Endothelial cell of umbilical vein (primary cell): ENCODE data around the gene LONRF2.

Experiments
- EZH2 ChIP-seq: IDR thresholded peaks from 2 replicates; pipeline ENCODE4 v1.6.1; 2012; ENCODE audit warnings: borderline replicate concordance, low read depth, mild to moderate bottlenecking, moderate library complexity, low read length, inconsistent platforms; ENCODE audit not compliant: severe bottlenecking
- FOS ChIP-seq: IDR thresholded peaks from 2 replicates; pipeline ENCODE4 v1.6.1; 2011; ENCODE audit warnings: mild to moderate bottlenecking, low read length, moderate library complexity, borderline replicate concordance; ENCODE audit not compliant: insufficient read depth
- JUN ChIP-seq: IDR thresholded peaks from 2 replicates; pipeline ENCODE4 v1.6.1; 2011; ENCODE audit warnings: borderline replicate concordance, low read depth; ENCODE audit not compliant: insufficient read length, insufficient read depth
- MYC ChIP-seq: IDR thresholded peaks from one replicate; pipeline ENCODE4 v1.6.1; 2011; ENCODE audit warnings: mild to moderate bottlenecking, low read depth, low read length
- POLR2A ChIP-seq: IDR thresholded peaks from 2 replicates; pipeline ENCODE4 v1.6.1; 2012; ENCODE audit warnings: low read depth, mild to moderate bottlenecking, control low read depth, low read length
- POLR2AphosphoS5 ChIP-seq: IDR thresholded peaks from 2 replicates; pipeline ENCODE4 v1.6.1; 2012; ENCODE audit warnings: low read depth, mild to moderate bottlenecking, control low read depth, low read length, moderate library complexity; ENCODE audit not compliant: insufficient read depth
- TF ChIP-seq, protein P1 (sequence below): IDR thresholded peaks from 2 replicates; pipeline ENCODE4 v1.6.1; 2011; ENCODE audit not compliant: insufficient read depth, insufficient read length
- TF ChIP-seq, protein P2 (sequence below), 2 donors: IDR thresholded peaks; 1 replicate in 1 of 2; 2 replicates in 1 of 2; pipeline ENCODE4 v1.5.1; 2011; ENCODE audit warnings: low read length in 2 of 2, mild to moderate bottlenecking in 2 of 2, moderate library complexity in 2 of 2, control low read depth in 1 of 2, inconsistent platforms in 1 of 2, low read depth in 1 of 2; ENCODE audit not compliant: insufficient read depth in 1 of 2; ENCODE audit errors: extremely low read depth in 1 of 2

DNA sequence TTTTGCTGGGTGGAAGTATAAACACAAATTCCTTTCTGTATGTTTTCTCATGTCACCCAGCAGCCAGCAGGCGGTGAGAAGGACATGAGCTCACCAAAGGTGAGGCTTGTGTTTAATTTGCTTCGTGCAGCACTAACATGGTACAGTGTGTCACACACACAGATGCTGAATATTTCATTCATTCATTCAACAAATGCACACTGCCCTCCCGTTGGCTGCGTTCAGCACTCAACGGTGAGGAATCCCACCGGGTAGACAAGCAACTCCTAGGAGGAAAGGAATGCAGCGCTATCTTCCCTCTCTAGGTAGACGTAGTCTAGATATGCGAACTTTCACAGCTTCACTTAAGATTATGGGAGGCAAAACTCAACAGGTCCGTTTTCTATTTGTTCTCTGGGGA, 85.1 kb downstream of the LONRF2 start:
- TF ChIP-seq, protein P1, sequence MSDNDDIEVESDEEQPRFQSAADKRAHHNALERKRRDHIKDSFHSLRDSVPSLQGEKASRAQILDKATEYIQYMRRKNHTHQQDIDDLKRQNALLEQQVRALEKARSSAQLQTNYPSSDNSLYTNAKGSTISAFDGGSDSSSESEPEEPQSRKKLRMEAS: no peak
- TF ChIP-seq, protein P2, sequence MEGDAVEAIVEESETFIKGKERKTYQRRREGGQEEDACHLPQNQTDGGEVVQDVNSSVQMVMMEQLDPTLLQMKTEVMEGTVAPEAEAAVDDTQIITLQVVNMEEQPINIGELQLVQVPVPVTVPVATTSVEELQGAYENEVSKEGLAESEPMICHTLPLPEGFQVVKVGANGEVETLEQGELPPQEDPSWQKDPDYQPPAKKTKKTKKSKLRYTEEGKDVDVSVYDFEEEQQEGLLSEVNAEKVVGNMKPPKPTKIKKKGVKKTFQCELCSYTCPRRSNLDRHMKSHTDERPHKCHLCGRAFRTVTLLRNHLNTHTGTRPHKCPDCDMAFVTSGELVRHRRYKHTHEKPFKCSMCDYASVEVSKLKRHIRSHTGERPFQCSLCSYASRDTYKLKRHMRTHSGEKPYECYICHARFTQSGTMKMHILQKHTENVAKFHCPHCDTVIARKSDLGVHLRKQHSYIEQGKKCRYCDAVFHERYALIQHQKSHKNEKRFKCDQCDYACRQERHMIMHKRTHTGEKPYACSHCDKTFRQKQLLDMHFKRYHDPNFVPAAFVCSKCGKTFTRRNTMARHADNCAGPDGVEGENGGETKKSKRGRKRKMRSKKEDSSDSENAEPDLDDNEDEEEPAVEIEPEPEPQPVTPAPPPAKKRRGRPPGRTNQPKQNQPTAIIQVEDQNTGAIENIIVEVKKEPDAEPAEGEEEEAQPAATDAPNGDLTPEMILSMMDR (IDR thresholded peaks at IDR 0.05; ENCODE audit: extremely low read depth in 1 of 2, insufficient read depth in 1 of 2, low read depth in 1 of 2, low read length in 2 of 2): no peak
- TF ChIP-seq EZH2 (no peak), POLR2AphosphoS5 (no peak), FOS (no peak), MYC (no peak), POLR2A (no peak), JUN (no peak)
